Measurements from ENCODE around the gene GNA12. TPM values are rescaled to one million over a fixed set of nuclear protein-coding genes. Genes with fewer than 3 reads are reported as not detected.
A peak's percentile ranks its signal among the peaks of the same experiment; 100 is the strongest.

GNA12 gene
- total RNA-seq, 1 donor from 2014 or later, result 43.0 TPM

DNA sequence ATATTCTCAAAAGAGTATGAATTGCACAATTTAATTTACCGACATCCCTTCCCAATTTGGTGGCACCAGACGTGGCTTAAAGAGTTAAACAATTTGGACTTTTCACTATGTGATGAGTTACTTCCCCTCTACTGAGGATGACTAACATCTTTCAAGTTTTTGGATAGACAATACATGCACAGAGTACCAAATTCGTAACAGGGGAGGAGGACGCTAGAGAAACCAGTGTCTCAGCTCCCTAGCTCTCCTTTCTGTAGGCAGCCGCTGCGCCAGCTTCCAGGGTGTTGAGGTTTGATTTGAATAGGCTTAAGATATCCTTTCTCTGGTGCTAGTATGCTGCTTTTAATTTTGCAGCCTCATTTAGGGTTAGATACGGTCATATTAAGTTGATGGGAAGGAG, 69.2 kb downstream of the GNA12 start:
- no peak for TF ChIP-seq CTCF (IDR thresholded peaks at IDR 0.05; ENCODE audit: borderline replicate concordance)
- H3K36me3 ChIP-seq, result no peaks in the 10 kb centered on the region
- no peak for DNase-seq
- no peaks in the 10 kb centered on the region for H3K9me3 ChIP-seq (replicated peaks)
- no peak overlapping the region for H3K4me3 ChIP-seq
- no peak overlapping the region for H3K27ac ChIP-seq (replicated peaks)
- intact Hi-C loops (cut with micrococcal nuclease), result no loop called here
- no peaks in the 10 kb centered on the region for H3K4me1 ChIP-seq
- no peaks in the 10 kb centered on the region for H3K27me3 ChIP-seq (ENCODE audit: low read depth)

- no peak for TF ChIP-seq CTCF (IDR thresholded peaks at IDR 0.05; ENCODE audit: borderline replicate concordance)
- no peak overlapping the region for H3K27ac ChIP-seq (replicated peaks)
- no peaks in the 10 kb centered on the region for H3K9me3 ChIP-seq (replicated peaks)
- no peak for DNase-seq
- no peaks in the 10 kb centered on the region for H3K36me3 ChIP-seq
- no peaks in the 10 kb centered on the region for H3K4me1 ChIP-seq
- no peaks in the 10 kb centered on the region for H3K27me3 ChIP-seq (ENCODE audit: low read depth)
- H3K4me3 ChIP-seq, result no peak overlapping the region
- intact Hi-C loops (cut with micrococcal nuclease), result no loop called here
These were observed 69.8 kb downstream of the GNA12 start for GRCh38 chr7:2774280-2774679.

DNA sequence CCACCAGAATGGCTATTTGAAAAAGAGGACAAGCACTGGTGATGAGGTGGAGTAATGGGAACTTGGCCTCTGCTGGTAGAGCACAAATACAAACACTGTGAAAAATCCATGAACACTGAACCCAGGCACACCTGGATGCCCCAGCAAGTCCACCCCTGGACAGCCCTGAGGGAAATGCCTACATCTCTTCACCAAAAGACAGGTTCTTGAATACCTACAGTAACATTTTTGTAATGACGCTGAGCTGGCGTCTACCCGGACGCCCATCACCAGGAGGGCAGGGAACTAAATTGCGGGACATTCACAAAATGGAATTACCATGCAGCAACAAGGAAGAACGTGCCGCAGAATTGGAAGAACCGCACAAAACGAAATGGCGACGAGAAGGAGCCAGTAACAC, 70.5 kb downstream of the GNA12 start:
- no peaks in the 10 kb centered on the region for H3K4me1 ChIP-seq
- H3K36me3 ChIP-seq, result peaks cover 5% of the 10 kb centered on the region
- H3K27ac ChIP-seq (replicated peaks), result no peak overlapping the region
- DNase-seq, result no peak
- intact Hi-C loops (cut with micrococcal nuclease), result no loop called here
- no peak for TF ChIP-seq CTCF (IDR thresholded peaks at IDR 0.05; ENCODE audit: borderline replicate concordance)
- no peak overlapping the region for H3K4me3 ChIP-seq
- no peaks in the 10 kb centered on the region for H3K9me3 ChIP-seq (replicated peaks)
- no peaks in the 10 kb centered on the region for H3K27me3 ChIP-seq (ENCODE audit: low read depth)

DNA sequence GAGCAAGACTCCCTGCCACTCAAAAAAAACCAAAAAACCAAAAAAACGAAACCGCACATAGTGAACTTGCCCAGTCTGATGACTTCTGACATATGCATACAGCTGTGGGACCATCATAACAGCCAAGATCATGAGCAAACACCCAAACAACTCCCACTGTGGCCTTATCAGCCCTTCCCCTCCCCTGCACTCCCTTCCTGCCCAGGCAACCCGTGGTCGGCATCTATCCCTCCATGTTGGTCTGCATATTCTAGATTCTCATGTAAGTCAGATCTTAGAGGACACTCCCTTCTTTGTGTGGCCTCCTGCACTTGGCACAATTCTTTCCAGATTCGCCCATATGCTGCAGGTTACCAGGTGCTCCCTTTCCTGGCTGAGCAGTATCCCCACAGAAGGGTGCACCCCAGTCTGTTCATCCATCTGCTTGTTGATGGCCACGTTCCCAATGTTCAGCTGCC, 72.8 kb downstream of the GNA12 start:
- no peaks in the 10 kb centered on the region for H3K27me3 ChIP-seq (ENCODE audit: low read depth)
- peaks cover 5% of the 10 kb centered on the region for H3K36me3 ChIP-seq
- H3K9me3 ChIP-seq (replicated peaks), result no peaks in the 10 kb centered on the region
- no peaks in the 10 kb centered on the region for H3K4me1 ChIP-seq
- H3K4me3 ChIP-seq, result no peak overlapping the region
- intact Hi-C loops (cut with micrococcal nuclease), result no loop called here
- peak overlapping the region; percentile 1 for H3K27ac ChIP-seq (replicated peaks)
- DNase-seq, result no peak
- no peak for TF ChIP-seq CTCF (IDR thresholded peaks at IDR 0.05; ENCODE audit: borderline replicate concordance)

GRCh38 chr7:2764621-2765020, 79.5 kb downstream of the GNA12 start:
- TF ChIP-seq CTCF (IDR thresholded peaks at IDR 0.05; ENCODE audit: borderline replicate concordance), result no peak
- Histone ChIP-seq H3K27ac (replicated peaks) (peak overlapping the region; percentile 96), H3K4me1 (peaks cover 46% of the 10 kb centered on the region), H3K9me3 (replicated peaks) (no peaks in the 10 kb centered on the region), H3K36me3 (peaks cover 5% of the 10 kb centered on the region), H3K4me3 (no peak overlapping the region), H3K27me3 (ENCODE audit: low read depth) (no peaks in the 10 kb centered on the region)
- no peak for DNase-seq
- intact Hi-C loops (cut with micrococcal nuclease), result no loop called here

DNA sequence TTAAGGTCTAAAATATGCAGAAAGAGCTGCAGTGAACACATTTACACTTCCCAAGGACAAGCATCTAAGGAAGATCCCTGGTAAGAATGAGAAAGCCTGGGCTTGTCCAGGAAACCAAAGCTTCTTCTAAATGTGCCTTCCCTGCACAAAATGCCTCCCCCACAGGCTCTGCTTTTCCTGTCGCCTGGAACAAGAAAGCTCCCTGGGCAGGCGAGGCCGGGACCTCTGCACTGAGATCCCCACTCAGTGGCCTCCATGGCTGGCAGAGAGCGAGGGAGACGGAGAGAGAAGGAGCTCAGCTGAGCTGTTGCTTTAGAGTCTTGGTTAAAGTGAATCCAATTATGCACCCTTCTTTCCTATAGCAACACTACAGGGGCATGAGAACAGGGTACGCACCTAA, 80.5 kb downstream of the GNA12 start:
- Histone ChIP-seq H3K36me3 (no peaks in the 10 kb centered on the region), H3K27me3 (ENCODE audit: low read depth) (no peaks in the 10 kb centered on the region), H3K4me1 (peaks cover 56% of the 10 kb centered on the region), H3K9me3 (replicated peaks) (no peaks in the 10 kb centered on the region), H3K4me3 (peak overlapping the region; percentile 55), H3K27ac (replicated peaks) (peak overlapping the region; percentile 96)
- no peak for DNase-seq
- no peak for TF ChIP-seq CTCF (IDR thresholded peaks at IDR 0.05; ENCODE audit: borderline replicate concordance)
- intact Hi-C loops (cut with micrococcal nuclease), result no loop called here
